Loucy (cell line): ENCODE results near the gene CAPN9.

Source experiments
- H2AFZ ChIP-seq: fragments of 200-600 bp; sonication (generic); 2 replicates; pipeline ENCODE4 v1.6.0; 2016; ENCODE audit warnings: antibody characterized with exemption, mild to moderate bottlenecking, low read length, moderate library complexity
- H3F3A ChIP-seq: fragments of 200-600 bp; 2 replicates; pipeline ENCODE4 v1.6.0; 2016; ENCODE audit warnings: antibody characterized with exemption, low read depth, mild to moderate bottlenecking
- H3K27me3 ChIP-seq: fragments of 200-600 bp; sonication (generic); 2 replicates; pipeline ENCODE4 v1.6.1; 2014; ENCODE audit warnings: low read length, mild to moderate bottlenecking; ENCODE audit not compliant: insufficient read depth, poor library complexity, severe bottlenecking
- H3K36me3 ChIP-seq: fragments of 200-600 bp; sonication (generic); 2 replicates; pipeline ENCODE4 v1.6.1; 2016; ENCODE audit warnings: low read length; ENCODE audit not compliant: insufficient read depth
- H3K4me1 ChIP-seq: fragments of 200-600 bp; sonication (generic); 2 replicates; pipeline ENCODE4 v1.5.1; 2014; ENCODE audit warnings: low read length, mild to moderate bottlenecking; ENCODE audit not compliant: insufficient read depth, poor library complexity, severe bottlenecking
- H3K4me2 ChIP-seq: fragments of 200-600 bp; sonication (generic); 2 replicates; pipeline ENCODE4 v1.6.0; 2014; ENCODE audit warnings: antibody characterized with exemption, low read length, low read depth, mild to moderate bottlenecking; ENCODE audit not compliant: poor library complexity, severe bottlenecking
- H3K4me3 ChIP-seq: fragments of 200-600 bp; sonication (generic); 2 replicates; pipeline ENCODE4 v1.5.1; 2014; ENCODE audit warnings: low read length, mild to moderate bottlenecking, mixed read lengths; ENCODE audit not compliant: poor library complexity, severe bottlenecking
- H3K79me2 ChIP-seq: fragments of 200-600 bp; sonication (generic); 2 replicates; pipeline ENCODE4 v1.6.1; 2014; ENCODE audit warnings: low read length; ENCODE audit not compliant: insufficient read depth
- H3K9ac ChIP-seq: fragments of 200-600 bp; sonication (generic); 2 replicates; pipeline ENCODE4 v1.6.0; 2014; ENCODE audit warnings: mild to moderate bottlenecking, low read depth, low read length, moderate library complexity; ENCODE audit not compliant: poor library complexity, severe bottlenecking
- H3K9me2 ChIP-seq: fragments of 200-600 bp; sonication (generic); replicated peaks from 2 replicates; pipeline ENCODE4 v1.6.1; 2016; ENCODE audit warnings: low read depth, low read length, mixed read lengths
- H3K9me3 ChIP-seq: fragments of 200-600 bp; sonication (generic); 2 replicates; pipeline ENCODE4 v1.6.1; 2014; ENCODE audit warnings: mild to moderate bottlenecking, antibody characterized with exemption, low read length, low read depth; ENCODE audit not compliant: insufficient read depth
- H4K20me1 ChIP-seq: fragments of 200-600 bp; sonication (generic); 2 replicates; pipeline ENCODE4 v1.6.0; 2014; ENCODE audit warnings: antibody characterized with exemption, low read length, mild to moderate bottlenecking; ENCODE audit not compliant: insufficient read depth, poor library complexity, severe bottlenecking
- CTCF ChIP-seq: fragments of 200-600 bp; sonication (generic); conservative IDR thresholded peaks from 2 replicates; pipeline ENCODE4 v1.5.1; 2014; ENCODE audit warnings: mild to moderate bottlenecking, antibody characterized with exemption, low read length
- EZH2phosphoT487 ChIP-seq: fragments of 200-600 bp; IDR thresholded peaks from 2 replicates; pipeline ENCODE4 v1.6.1; 2018; ENCODE audit warnings: antibody characterized with exemption, mild to moderate bottlenecking, moderate library complexity, borderline replicate concordance

The CAPN9 gene

GRCh38 chr1:230833511-230833910 is 86.3 kb downstream of the CAPN9 start:
- Histone ChIP-seq H4K20me1 (no peaks in the 10 kb centered on the region), H3K27me3 (no peaks in the 10 kb centered on the region), H3K9ac (no peak overlapping the region), H3K9me2 (no peaks in the 10 kb centered on the region), H2AFZ (no peak overlapping the region), H3F3A (no peaks in the 10 kb centered on the region), H3K4me3 (no peak overlapping the region), H3K9me3 (no peaks in the 10 kb centered on the region), H3K4me1 (no peaks in the 10 kb centered on the region), H3K79me2 (no peaks in the 10 kb centered on the region), H3K36me3 (peaks cover 7% of the 10 kb centered on the region; the same call in 1 of the 2 replicates), H3K4me2 (no peak overlapping the region)
- no peak for TF ChIP-seq EZH2phosphoT487
- TF ChIP-seq CTCF: no peak

DNA sequence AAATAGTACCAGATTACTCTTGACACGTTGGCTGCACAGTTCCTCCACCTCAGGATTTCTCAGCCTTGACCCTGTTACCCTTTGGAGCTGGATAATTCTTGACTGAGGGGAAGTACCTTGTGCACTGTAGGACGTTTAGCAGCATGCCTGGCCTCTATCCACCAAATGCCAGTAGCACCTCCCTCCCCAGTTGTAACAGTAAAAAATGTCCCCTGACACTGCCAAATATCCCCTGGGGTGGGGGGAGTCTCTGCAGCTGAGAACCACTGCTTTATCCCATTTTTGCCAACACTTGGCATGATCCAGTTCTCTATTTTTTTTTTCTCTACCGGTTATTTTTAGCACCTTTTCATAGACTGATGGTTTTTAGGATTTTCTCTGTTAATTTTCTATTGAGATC is 87.1 kb downstream of the CAPN9 start:
- H3K4me1 ChIP-seq: no peaks in the 10 kb centered on the region
- no peak overlapping the region for H3K4me2 ChIP-seq
- H2AFZ ChIP-seq: no peak overlapping the region
- no peak for TF ChIP-seq EZH2phosphoT487
- no peak for TF ChIP-seq CTCF
- no peaks in the 10 kb centered on the region for H3K9me3 ChIP-seq
- no peaks in the 10 kb centered on the region for H4K20me1 ChIP-seq
- H3K36me3 ChIP-seq: peaks cover 11% of the 10 kb centered on the region; the same call in 1 of the 2 replicates
- no peaks in the 10 kb centered on the region for H3K9me2 ChIP-seq
- no peak overlapping the region for H3K9ac ChIP-seq
- H3F3A ChIP-seq: no peaks in the 10 kb centered on the region
- no peaks in the 10 kb centered on the region for H3K27me3 ChIP-seq
- no peaks in the 10 kb centered on the region for H3K79me2 ChIP-seq
- H3K4me3 ChIP-seq: no peak overlapping the region

DNA sequence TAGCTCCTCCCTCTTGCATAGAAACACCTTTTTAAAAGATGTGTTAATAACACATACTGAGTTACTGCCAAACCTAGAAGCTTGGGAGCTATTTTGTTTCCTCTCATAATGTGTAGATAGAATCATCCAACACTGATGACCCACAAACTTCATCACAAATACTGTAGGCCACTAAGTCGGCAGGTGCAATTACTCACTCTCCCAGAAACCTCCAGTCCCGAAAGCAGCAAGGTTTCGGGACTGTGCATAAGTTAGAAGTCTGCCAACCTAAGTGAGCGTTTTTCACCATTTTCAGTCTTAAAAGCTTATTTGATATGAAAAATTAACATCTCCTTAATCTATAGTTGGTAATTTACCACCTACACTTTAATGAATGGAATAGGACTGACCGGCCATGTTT is 89.2 kb downstream of the CAPN9 start:
- no peaks in the 10 kb centered on the region for H3K79me2 ChIP-seq
- no peak overlapping the region for H3K4me3 ChIP-seq
- no peaks in the 10 kb centered on the region for H3K9me3 ChIP-seq
- no peak overlapping the region for H3K9ac ChIP-seq
- no peak overlapping the region for H3K4me2 ChIP-seq
- no peaks in the 10 kb centered on the region for H3K27me3 ChIP-seq
- no peaks in the 10 kb centered on the region for H3K9me2 ChIP-seq
- no peaks in the 10 kb centered on the region for H4K20me1 ChIP-seq
- H2AFZ ChIP-seq: no peak overlapping the region
- H3F3A ChIP-seq: no peaks in the 10 kb centered on the region
- no peaks in the 10 kb centered on the region for H3K4me1 ChIP-seq
- TF ChIP-seq CTCF (no peak), EZH2phosphoT487 (no peak)
- H3K36me3 ChIP-seq: peaks cover 20% of the 10 kb centered on the region; the same call in 1 of the 2 replicates
